Ramos (cell line): ENCODE results near the gene TRAPPC12.
"Not testable (repeated sequence)": the region's sequence is repeated elsewhere in the genome, so short reads cannot be mapped to it uniquely, and the experiment has no call there.

Experiments used
- in situ Hi-C: fragments of 300-500 bp; cut with MboI; formaldehyde crosslinking; loops from one replicate; pipeline ENCODE4 v1.14.3; 2022; ENCODE audit warnings: low sequenced_read_pairs; ENCODE audit not compliant: unreplicated experiment

The TRAPPC12 gene

DNA sequence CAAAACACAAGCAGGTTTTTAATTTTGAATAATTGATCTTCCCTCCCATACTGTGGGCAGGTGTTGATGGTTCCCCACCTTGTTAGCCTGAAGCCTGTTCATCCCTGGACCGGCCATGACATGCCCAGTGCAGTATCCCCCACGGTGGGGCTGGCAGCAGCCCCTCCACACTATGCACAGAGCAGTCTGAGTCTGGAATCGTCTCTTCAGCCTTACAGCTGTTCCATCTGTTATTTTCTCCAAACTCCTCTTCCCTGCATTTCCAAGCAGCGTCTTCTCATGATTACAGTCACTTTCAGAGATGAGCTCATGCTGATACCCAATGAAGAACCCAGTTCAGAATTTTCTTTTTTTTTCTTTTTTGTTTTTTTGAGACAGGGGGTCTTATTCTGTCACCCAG, 71.7 kb downstream of the TRAPPC12 start:
- in situ Hi-C loops, result no loop called here

DNA sequence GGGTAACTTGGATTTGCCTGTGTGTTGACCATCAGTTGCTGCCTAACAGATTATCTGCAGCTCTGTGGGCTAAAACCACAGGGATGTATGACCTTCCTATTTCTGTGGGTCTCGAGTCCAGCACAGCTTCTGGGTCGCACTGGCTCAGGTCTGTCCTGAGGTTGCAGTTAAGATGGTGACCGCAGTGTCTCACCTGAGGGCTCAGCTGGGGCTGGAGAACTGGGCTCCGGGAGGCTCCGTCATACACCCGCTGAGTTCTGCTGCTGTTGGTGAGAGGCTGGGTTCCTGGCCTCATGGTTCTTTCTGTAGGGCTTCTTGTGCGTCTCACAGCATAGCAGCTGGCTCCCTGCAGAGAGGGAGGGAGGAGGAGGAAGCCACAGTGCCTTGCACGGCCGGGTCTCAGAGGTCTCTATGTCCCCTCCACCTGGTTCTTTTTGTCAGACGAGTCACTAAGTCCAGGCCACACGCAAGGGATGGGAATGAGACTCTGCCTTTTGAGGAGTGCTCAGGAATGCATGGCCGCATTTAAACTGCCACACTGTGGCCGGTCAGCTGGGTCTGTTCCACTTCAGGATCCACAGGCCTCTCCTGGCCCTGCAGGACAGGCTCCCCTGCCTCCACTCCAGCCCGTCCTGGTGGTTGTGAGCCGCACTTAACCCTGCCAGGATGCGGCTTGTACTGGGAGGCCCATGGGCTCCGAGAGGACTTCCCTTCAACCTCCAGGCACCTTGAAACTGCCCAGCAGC, 72.6 kb downstream of the TRAPPC12 start:
- in situ Hi-C loops, result no loop called here

DNA sequence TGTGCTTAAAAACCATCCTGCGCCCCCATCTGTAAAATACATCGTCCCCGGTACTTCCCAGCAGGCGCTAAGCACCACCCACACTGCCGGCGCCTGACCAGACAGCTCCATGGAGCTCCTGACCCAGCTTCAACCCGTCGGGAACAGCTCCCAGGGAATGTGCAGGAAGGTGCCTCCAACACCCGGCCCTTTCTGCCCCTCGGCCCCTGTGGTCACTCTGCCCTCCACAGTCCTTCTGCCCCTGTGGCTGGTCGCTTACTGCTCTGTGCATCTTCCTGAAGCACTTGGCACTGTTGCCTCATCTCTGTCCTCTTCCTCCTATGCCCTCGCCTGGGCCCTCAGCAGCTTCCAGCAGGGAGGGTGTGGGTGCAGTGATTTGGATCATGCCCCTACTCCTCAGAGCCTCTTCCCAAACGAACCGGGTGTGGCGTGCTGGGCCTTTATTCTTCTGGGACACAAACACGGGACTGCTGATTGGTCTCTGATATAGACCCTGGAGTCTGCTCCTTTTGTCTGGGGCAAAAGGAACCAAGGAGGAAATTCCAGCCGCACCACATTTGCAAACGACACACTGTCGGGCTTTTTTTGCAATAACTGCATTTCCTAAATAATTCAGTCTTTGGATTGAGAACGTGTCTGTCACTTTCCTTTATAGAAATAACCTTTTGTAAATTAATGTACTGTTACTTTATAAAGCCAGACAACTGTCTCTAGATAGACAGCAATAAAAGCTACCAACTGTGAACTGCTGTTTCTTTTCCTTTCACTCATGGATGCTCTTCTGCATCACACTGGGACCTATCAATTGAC, 73.9 kb downstream of the TRAPPC12 start:
- in situ Hi-C loops, result no loop called here

DNA sequence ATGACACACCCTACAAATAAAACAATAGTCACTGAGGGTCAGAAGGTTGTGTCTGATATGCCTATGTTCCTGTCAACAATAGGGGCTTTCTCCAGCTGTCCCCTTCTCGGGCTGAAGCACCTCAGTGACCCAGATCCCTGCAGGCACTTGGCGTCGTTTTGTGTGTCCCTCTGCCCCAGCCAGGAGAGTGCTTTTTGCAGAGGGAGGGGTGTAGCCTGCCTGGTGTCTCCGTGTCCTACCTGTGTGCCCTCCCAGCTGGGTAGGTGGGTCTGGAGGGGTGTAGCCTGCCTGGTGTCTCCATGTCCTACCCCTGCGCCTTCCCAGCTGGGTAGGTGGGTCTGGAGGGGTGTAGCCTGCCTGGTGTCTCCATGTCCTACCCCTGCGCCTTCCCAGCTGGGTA, 74.5 kb downstream of the TRAPPC12 start:
- in situ Hi-C loops, result not testable (repeated sequence)

DNA sequence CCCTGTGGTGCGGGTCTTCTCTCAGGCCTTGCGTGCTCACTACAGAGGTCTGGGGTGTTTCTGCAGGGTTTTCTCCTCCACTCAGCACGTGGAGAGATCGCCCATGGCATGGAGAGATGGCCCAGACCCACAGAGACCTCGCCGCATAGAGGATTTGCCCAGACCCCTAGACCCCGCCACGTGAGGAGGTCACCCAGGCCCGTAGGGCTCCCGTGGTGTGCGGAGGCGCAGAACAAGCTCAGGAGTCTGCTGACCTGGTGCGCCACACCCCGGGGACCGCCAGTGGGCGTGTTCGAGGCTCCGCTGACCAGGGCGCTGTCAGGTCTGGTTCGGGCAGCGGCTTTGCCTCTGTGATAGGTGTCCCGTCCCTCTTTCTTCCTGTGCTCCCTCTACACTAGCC, 75.3 kb downstream of the TRAPPC12 start:
- in situ Hi-C loops, result no loop called here

DNA sequence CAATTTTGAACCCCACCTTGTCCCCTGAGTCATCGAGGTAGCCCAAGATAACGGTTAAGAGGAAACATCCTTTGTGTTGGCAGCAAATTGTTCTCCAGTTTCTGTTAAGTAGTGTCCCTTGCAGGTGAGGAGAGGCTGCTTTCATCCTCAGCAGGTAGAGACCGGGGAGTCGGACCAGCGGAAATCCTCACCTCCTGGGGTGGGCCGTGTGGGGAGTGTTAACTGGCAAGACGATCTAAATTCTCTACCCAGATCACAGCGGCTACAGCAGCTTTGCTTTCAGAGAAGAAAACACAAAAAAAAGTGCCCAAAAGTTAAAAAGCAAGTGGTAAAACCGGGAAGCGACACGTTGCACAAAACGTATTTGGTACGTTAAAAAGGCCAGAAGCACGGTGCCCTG, 76.6 kb downstream of the TRAPPC12 start:
- in situ Hi-C loops, result no loop called here

DNA sequence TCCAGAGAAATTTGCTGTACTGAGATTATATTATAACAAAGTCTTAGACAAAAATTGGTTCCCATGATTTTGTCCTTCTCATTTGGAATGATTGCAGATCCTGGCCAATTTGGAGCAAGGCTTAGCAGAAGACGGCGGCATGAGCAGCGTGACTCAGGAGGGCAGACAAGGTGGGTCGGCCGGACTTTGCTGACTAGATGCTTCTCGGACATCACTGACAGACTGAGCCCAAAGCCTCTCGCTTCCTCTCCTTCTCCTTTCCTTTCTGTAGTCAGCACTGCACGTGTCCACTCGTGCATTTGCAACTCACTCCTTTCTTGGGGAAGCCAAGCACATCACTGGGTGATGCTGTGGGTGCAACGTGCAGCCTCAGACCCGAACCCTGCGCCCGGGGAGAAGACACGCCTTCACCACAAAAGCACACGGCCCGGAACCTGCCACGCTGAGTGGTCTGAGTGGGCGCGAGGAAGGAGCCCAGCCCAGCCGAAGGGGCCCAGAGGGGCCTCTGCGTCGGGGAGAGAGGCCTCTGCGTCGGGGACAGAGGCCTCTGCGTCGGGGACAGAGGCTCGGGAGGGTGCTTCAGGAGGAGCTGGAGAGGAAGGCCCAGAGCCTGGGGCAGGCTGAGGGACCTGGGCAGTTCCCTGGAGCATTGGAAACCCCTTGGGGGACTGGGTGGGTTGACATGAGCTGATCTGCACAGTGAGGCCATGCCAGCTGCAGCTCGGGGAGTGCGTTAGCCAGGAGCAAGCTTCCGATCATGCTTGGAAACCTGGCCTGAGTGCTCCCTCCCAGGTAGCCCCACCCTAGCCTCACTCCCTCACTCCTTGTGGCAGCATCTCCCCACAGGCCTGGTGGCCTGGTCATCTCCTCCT, 78.3 kb downstream of the TRAPPC12 start:
- in situ Hi-C loops, result no loop called here

DNA sequence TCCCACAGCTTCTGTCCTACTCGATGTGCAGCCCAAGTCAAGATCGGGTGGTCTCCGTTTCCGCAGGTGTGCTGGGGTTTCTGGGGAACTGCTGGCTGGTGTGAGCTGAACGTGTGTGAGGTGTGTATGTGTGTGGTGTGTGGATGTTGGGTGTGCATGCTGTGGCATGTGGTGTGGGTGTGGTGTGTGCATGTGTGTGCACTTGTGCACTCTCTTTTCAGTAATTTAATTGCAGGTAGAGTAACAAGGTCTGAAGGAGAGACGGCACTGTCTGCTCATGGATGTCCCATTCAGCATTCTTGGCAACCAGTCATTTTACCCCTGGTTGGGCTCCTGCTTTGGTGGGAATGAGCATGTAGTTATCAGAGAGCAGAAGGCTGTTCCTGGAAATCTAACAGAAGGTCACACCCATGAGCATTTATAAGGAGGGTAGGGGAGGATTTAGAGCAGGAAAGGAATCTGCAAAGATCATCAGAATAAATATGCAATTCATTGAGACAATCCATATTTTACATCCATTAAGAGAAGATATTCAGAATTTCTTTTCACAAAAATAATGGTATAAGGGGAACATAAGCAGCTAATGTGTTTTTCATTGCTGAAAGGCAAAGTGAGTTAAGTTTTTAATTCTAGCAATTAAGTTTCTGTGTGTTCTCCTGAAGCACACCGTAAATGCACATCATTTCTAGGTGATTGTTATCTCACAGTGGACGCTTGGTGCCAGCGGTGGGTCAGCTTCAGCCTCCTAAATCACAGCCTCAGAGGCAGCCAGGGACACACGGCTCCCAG, 79.1 kb downstream of the TRAPPC12 start:
- in situ Hi-C loops, result no loop called here

DNA sequence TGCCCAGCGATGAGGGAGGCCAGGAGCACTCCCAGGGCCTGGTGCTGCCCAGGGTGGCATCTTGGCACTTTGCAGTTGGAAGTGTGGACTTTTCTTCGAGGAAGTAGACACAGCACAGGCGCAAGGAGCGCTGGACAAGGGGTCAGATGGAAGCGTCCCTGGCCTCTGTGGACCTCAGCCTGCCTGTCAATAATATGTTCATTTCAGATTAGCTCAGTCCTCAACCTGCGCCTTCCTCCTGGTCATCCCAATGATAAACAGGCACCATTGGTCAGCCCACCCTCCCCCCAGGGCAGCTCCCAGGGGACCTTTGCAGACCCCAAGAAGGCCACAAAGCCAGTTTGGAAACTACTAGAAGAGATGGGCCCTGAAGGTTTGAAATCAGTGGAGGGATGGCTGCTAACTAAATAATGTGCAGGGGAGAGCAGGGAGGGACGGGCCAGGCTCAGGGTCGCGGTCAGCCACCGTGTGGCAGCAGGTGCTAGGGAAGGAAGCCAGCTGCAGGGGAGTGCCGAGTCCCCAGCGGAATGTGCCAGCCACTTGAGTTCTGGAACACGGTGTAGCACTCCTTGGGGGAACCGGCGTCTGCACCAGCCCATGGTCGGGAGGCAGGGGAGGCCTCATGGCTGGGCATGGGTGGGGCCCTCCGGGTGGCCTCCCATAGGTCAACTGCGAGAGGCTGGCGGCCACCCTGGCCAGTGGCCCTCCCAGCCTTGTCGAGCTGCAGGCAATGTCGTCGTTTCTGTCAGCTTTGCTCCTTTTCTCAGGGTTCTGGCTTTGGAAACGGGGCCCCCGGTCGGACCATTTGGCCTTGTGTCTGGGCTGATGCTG, 79.9 kb downstream of the TRAPPC12 start:
- in situ Hi-C loops, result no loop called here

DNA sequence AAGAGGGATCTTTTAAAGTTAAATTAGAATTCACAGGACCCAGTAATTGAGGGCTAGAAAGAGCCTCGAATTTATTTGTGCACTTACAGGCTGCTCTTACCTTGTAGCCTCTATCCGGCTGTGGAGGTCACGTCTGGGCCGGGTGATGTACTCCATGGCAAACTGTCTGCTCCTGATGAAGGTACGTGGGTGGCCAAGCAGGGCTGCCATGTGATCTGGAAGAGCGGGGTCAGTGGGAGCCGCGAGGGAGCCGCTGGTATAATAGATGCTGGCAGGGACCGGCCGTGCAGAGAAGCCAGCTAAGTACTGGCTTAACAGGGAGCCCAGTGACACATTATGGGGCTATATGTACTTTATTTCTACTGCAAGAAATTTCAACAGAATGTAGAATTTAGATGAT, 80.7 kb downstream of the TRAPPC12 start:
- in situ Hi-C loops, result no loop called here

DNA sequence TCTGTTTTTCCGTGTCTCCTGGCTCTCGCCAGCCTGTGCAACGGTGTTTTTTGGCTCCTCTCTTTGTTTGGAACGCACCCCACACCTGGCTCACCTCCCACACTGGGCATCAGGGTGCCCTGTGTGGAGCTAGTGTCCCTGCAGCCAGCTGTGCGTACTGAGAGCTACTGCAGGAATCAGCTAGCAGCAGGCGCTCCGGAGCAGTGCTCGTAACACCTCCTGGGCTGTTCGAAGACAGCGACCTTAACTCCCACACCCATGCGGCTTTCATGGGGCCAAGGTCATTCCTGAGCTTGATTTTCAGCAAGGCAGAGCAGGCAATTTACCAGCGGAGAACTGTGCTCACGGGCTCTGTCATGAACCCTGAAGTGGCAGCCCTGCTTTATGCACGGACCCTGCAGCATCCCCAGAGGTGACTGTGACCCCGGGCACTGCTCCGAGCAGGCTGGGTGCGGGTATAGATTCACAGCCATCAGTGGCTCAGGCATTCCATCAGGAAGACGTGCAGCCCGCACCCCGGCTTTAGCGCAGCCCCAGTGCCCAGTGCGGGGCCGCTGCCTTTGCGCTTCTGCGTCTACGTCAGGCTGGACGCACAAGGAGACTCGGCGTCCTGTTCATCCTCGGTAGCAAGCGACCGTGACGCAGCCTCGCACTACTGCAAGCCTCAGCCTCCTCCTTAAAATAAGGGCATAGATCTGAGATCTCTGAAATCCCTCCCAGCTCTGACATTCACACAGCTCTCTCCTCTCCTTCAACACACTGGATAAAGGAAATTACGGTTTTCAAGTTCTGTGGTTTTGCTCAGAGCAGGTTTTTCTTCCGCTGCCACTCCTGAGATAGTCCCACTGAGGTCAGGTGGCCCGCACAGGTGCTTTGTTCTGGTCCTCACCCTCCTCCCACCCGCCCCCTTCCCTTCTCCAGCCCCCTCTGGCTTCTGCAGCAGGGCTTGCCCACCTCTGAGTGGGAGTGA, 81.6 kb downstream of the TRAPPC12 start:
- in situ Hi-C loops, result no loop called here

DNA sequence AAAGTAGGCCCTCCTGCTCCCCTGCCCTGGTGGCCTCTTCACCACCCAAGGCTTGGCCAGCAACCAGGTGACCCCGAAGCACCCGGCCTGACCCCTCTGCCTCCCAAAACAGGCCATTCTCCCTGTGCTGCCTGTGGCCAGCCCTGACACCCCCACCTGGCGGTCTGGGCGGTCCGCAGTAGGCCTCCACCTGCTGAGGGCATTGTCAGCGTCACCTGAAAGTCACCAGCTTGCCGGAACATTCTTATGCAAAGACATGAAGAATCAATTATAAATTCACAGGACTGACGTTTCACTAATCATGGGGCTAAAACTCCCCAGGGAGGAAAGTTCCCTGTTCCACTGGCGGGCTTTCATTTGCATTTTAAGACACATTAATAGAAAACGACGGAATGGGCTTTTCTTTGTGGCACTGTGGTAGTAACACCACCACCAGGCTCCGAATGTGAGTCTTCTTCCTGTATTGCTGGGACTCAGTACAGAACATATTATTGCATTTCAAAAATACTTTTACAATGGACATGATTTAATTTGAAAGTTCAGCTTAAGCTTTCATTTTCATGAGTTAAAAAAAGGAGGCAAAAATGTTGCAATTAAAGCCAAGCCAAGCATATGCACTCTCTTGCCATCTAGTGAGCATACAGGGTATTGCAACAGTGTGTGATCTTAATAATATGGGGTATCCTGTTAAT, 82.5 kb downstream of the TRAPPC12 start:
- in situ Hi-C loops, result no loop called here

DNA sequence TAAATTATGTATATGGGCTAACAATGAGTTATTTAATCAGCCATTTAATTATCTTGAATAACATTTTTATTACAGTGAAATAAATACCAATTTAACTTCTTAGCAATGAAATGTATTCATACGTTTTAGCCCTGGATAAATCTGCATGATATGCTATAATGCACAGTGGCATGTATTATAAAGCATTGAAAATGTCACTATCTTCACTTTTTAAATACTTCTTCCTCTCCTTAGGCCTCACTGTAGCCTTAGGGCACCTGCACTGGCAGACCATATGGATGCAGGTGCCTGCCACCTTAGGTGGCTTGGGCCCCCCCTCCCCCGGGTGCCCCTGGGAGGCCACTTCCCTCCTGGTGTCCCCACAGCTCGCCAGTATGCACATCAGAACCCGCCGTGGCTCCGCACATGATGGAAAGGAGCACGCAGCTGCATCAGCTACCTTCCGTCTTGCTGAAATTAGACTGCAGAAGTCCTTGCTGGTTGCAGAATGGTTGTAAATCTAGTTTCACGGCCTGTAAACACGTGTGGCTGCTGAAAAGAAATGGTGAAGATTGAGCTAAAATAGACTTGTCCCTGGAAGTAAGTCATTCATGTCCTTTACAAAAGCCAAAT, 83.1 kb downstream of the TRAPPC12 start:
- in situ Hi-C loops, result no loop called here

DNA sequence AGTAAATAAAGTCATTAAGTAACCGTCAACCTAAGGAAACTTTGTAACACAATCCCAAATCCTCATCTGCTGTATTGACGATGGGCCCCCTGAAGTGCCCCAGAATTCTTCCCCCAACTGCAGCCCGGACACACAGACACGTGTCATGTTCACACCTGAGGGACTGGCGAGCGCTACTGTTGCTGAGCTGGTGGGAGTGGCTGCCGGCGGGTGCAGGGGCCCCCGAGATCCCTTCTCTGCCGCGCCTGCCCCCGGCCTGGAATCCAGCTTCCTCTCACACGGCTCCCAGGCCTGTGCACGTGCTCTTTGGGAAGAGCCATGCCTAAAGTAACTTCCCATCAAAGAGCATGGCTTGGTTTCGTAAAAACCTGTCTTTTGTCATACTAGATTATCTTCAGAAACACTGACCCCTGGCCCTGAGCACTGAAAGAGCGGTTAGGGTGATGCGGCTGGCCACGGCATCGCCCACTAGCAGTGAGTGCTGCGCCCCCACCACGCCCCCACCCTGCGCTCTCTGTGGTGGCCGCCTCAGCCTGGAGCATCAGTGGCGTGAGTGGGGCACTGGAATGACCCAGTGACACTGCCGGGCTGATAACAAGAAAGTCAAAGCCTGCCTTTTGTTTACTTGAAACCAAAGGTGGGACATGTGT, 83.8 kb downstream of the TRAPPC12 start:
- in situ Hi-C loops, result no loop called here

DNA sequence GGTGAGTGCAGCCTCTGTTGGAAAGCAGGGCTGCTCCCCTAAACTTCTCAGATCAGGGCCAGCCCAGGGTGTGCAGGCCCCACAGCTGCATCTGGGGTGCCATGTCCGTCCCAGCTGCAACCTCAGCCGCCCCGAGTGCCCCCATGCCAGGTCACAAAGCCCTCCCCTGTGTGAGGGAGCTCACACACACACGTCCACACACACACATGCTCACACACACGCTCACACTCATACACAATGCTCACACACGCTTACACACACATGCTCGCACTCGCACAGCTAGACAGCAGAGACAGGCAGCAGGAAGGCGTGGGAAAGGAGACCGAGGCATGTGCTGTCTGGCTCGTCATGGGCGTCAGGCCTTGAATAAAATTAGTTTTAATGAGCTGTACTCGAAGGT, 84.5 kb downstream of the TRAPPC12 start:
- in situ Hi-C loops, result no loop called here

DNA sequence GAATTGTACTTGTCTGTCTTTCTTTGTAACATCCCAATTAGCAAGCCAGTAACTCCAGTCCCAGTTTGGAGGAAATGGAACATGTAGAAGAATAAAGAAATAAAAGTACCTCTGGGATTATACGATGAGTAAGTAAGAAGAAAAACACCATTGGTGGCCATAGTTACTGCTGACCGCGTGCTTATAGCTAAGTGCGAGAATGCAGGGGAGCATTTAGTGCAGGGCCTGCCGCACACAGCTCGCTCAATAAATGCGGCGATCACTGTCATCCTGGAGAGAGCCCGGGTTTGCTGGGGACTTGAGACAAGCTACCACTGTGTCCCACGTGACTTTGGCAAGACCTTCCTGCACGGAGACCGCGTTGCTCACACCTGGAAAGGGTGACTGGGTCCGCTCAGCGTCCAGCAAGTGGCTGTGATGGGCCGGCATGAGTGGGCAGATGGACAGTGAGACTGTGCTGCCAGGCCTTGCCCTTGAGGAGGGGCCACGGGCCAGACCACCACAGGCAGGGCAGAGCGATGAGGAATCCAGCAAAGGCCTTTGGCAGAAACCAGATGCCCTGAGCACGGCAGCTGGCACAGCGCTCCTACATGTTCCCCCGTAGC, 85.0 kb downstream of the TRAPPC12 start:
- in situ Hi-C loops, result no loop called here
